Liver (tissue), 9 donors: Measurements from ENCODE around the gene VPS4B. TPM values are rescaled to one million over a fixed set of nuclear protein-coding genes. Genes with fewer than 3 reads are reported as not detected.
A peak's percentile ranks its signal among the peaks of the same experiment; 100 is the strongest.

Experiments
- DNase-seq: peaks from one replicate; pipeline ENCODE4 v3.0.0-alpha.2; 2017; ENCODE audit warnings: low spot score
- H3K27ac ChIP-seq, 2 donors: one replicate each; pipeline ENCODE4 v1.7.0; 2013; ENCODE audit warnings: inconsistent platforms in 2 of 2, low read length in 2 of 2, control low read depth in 1 of 2, low read depth in 1 of 2, mild to moderate bottlenecking in 1 of 2
- H3K27me3 ChIP-seq, 4 donors: one replicate each; pipeline versions ENCODE4 v1.6.1 to v1.7.0; 2013; ENCODE audit warnings: low read length in 3 of 4, inconsistent platforms in 1 of 4, mild to moderate bottlenecking in 1 of 4, moderate library complexity in 1 of 4; ENCODE audit not compliant: control insufficient read depth in 4 of 4, insufficient read depth in 4 of 4
- H3K36me3 ChIP-seq, 4 donors: one replicate each; pipeline versions ENCODE4 v1.6.1 to v1.7.0; 2013; ENCODE audit warnings: low read length in 3 of 4, mild to moderate bottlenecking in 3 of 4, low read depth in 1 of 4, moderate library complexity in 1 of 4; ENCODE audit not compliant: control insufficient read depth in 4 of 4, insufficient read depth in 3 of 4
- H3K4me1 ChIP-seq, 4 donors: one replicate each; pipeline versions ENCODE4 v1.6.1 to v1.7.0; 2013; ENCODE audit warnings: low read length in 3 of 4, mild to moderate bottlenecking in 3 of 4, moderate library complexity in 1 of 4; ENCODE audit not compliant: control insufficient read depth in 4 of 4, insufficient read depth in 4 of 4
- H3K4me3 ChIP-seq, 3 donors: one replicate each; pipeline versions ENCODE4 v1.6.1 to v1.7.0; 2013; ENCODE audit warnings: low read length in 3 of 3, control low read depth in 1 of 3, low read depth in 1 of 3, mild to moderate bottlenecking in 1 of 3
- H3K9ac ChIP-seq, 2 donors: one replicate each; pipeline ENCODE4 v1.7.0; 2013; ENCODE audit warnings: low read length in 2 of 2, mild to moderate bottlenecking in 2 of 2, moderate library complexity in 2 of 2, control low read depth in 1 of 2, low read depth in 1 of 2
- H3K9me3 ChIP-seq, 4 donors: one replicate each; pipeline versions ENCODE4 v1.6.1 to v1.7.0; 2013; ENCODE audit warnings: low read length in 3 of 4; ENCODE audit not compliant: control insufficient read depth in 4 of 4
- EGR1 ChIP-seq, 2 donors: IDR thresholded peaks; 2 replicates each; pipeline ENCODE4 v1.6.1; 2016 to 2018; ENCODE audit warnings: antibody characterized with exemption in 2 of 2, low read depth in 2 of 2
- FOXA1 ChIP-seq: IDR thresholded peaks from 2 replicates; pipeline ENCODE4 v1.6.1; 2016; ENCODE audit warnings: antibody characterized with exemption
- FOXA2 ChIP-seq: IDR thresholded peaks from 2 replicates; pipeline ENCODE4 v1.6.1; 2016; ENCODE audit warnings: antibody characterized with exemption
- GABPA ChIP-seq, 2 donors: IDR thresholded peaks in 1 of 2; conservative IDR thresholded peaks in 1 of 2; 2 replicates each; pipeline ENCODE4 v1.6.1; 2016; ENCODE audit warnings: antibody characterized with exemption in 2 of 2, mild to moderate bottlenecking in 1 of 2, moderate library complexity in 1 of 2
- HNF4A ChIP-seq, 2 donors: conservative IDR thresholded peaks; 2 replicates each; pipeline ENCODE4 v1.6.1; 2016; ENCODE audit warnings: antibody characterized with exemption in 2 of 2, mild to moderate bottlenecking in 2 of 2
- HNF4G ChIP-seq: IDR thresholded peaks from 2 replicates; pipeline ENCODE4 v1.6.1; 2016; ENCODE audit warnings: antibody characterized with exemption
- JUND ChIP-seq, 2 donors: IDR thresholded peaks; 2 replicates each; pipeline ENCODE4 v1.6.1; 2016; ENCODE audit warnings: antibody characterized with exemption in 2 of 2
- NR2F2 ChIP-seq: IDR thresholded peaks from 2 replicates; pipeline ENCODE4 v1.6.1; 2016; ENCODE audit warnings: antibody characterized with exemption
- RAD21 ChIP-seq, 2 donors: IDR thresholded peaks; 2 replicates each; pipeline ENCODE4 v1.6.1; 2016; ENCODE audit warnings: antibody characterized with exemption in 2 of 2, mild to moderate bottlenecking in 2 of 2
- RXRA ChIP-seq, 2 donors: IDR thresholded peaks; 2 replicates each; pipeline ENCODE4 v1.6.1; 2017 to 2018; ENCODE audit warnings: antibody characterized with exemption in 2 of 2, mild to moderate bottlenecking in 1 of 2
- SP1 ChIP-seq: IDR thresholded peaks from 2 replicates; pipeline ENCODE4 v1.6.1; 2018; ENCODE audit warnings: antibody characterized with exemption, mild to moderate bottlenecking
- TAF1 ChIP-seq: conservative IDR thresholded peaks from 2 replicates; pipeline ENCODE4 v1.6.1; 2016; ENCODE audit warnings: antibody characterized with exemption, mild to moderate bottlenecking
- YY1 ChIP-seq: IDR thresholded peaks from 2 replicates; pipeline ENCODE4 v1.6.1; 2016; ENCODE audit warnings: antibody characterized with exemption, mild to moderate bottlenecking
- WGBS: extraction: QIAGEN DNeasy Blood & Tissue Kit; methylation state at CpG from one replicate; pipeline ENCODE4 v1.1.7; 2013; 5-methylcytosine and 5-hydroxymethylcytosine counted together
- polyA plus RNA-seq, 2 donors: library from polyadenylated mRNA; stranded (reverse) in 1 of 2; unstranded in 1 of 2; fragments of 200-250 nt in 1 of 2; fragments of >200 nt in 1 of 2; fragmentation: Nextera tagmentation in 1 of 2; extraction: Ambion mirVana in 1 of 2; gene quantifications; one replicate each; pipeline versions ENCODE4 v1.2.1 to v1.2.3, GENCODE V29; 2013 to 2015
- total RNA-seq, 2 donors: library from RNA; depleted of rRNA; stranded (reverse); fragments of >200 nt; gene quantifications; one replicate each; pipeline ENCODE4 v1.2.3, GENCODE V29; 2014
- TF ChIP-seq, protein P1 (sequence below): fragments of 150-350 bp; IDR thresholded peaks from 2 replicates; pipeline ENCODE4 v1.5.1; 2017; ENCODE audit warnings: improper control_type of control experiment, low read depth, low read length; ENCODE audit not compliant: missing input control
- TF ChIP-seq, protein P2 (sequence below): IDR thresholded peaks from 2 replicates; pipeline ENCODE4 v1.6.1; 2016; ENCODE audit warnings: antibody characterized with exemption
- TF ChIP-seq, protein P3 (sequence below): IDR thresholded peaks from 2 replicates; pipeline ENCODE4 v1.6.1; 2016; ENCODE audit warnings: antibody characterized with exemption
- TF ChIP-seq, protein P4 (sequence below): IDR thresholded peaks from 2 replicates; pipeline ENCODE4 v1.6.1; 2016; ENCODE audit warnings: antibody characterized with exemption, mild to moderate bottlenecking
- donor health status: healthy.
- donor health status: healthy.
- donor health status: healthy.
- donor health status: healthy.
- donor health status: healthy.

The VPS4B gene
- total and polyA plus RNA-seq, 4 donors: 12.2 to 20.6 (median 18.2) TPM

DNA sequence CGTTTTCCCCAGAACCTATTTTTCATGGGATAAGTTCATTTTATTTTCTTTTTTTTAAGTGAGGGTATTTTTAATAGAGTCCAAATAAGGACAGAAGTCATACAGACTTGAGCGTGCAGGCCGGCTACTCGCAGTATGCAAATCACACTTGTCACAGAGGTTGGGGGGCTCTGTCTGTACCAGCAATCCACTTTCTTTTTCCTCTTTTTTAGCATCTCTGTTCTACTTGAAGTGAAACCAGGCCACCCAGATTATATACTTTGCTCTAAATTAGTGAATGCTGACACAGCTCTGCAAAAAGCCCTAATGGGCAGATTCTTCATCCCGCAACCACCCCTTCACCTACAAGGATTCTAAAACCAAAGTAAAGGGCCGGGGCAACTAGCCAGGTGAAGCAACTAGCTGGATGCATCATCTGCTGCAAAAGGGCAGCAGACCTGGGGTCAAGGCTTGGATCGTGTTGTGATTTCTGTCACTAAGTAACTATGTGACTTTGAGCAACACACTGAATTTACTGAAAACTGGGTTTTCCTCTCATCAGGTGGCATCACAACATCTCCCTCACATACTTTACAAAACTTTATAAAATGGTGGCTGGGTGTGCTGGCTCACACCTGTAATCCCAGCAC lies 73.7 kb downstream of the VPS4B start (continued):
- TF ChIP-seq, protein P1, sequence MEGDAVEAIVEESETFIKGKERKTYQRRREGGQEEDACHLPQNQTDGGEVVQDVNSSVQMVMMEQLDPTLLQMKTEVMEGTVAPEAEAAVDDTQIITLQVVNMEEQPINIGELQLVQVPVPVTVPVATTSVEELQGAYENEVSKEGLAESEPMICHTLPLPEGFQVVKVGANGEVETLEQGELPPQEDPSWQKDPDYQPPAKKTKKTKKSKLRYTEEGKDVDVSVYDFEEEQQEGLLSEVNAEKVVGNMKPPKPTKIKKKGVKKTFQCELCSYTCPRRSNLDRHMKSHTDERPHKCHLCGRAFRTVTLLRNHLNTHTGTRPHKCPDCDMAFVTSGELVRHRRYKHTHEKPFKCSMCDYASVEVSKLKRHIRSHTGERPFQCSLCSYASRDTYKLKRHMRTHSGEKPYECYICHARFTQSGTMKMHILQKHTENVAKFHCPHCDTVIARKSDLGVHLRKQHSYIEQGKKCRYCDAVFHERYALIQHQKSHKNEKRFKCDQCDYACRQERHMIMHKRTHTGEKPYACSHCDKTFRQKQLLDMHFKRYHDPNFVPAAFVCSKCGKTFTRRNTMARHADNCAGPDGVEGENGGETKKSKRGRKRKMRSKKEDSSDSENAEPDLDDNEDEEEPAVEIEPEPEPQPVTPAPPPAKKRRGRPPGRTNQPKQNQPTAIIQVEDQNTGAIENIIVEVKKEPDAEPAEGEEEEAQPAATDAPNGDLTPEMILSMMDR: no peak
- TF ChIP-seq, protein P2, sequence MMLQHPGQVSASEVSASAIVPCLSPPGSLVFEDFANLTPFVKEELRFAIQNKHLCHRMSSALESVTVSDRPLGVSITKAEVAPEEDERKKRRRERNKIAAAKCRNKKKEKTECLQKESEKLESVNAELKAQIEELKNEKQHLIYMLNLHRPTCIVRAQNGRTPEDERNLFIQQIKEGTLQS: peak; percentile 49
- TF ChIP-seq NR2F2 (no peak), RXRA (IDR thresholded peaks at IDR 0.05) (peak; percentile 84 to 89), FOXA2 (peak; percentile 26), YY1 (peak; percentile 60), HNF4G (peak; percentile 26), TAF1 (no peak), FOXA1 (no peak), RAD21 (IDR thresholded peaks at IDR 0.05) (peak; percentile 27 to 31), HNF4A (conservative IDR thresholded peaks at IDR 0.05) (peak; percentile 84), GABPA (IDR thresholded peaks at IDR 0.05 in 1 of 2, conservative IDR thresholded peaks at IDR 0.05 in 1 of 2) (peak in 1 of 2 donors; percentile 32), EGR1 (IDR thresholded peaks at IDR 0.05; ENCODE audit: low read depth in 2 of 2) (no peak), JUND (IDR thresholded peaks at IDR 0.05) (peak; percentile 55 to 57)

DNA sequence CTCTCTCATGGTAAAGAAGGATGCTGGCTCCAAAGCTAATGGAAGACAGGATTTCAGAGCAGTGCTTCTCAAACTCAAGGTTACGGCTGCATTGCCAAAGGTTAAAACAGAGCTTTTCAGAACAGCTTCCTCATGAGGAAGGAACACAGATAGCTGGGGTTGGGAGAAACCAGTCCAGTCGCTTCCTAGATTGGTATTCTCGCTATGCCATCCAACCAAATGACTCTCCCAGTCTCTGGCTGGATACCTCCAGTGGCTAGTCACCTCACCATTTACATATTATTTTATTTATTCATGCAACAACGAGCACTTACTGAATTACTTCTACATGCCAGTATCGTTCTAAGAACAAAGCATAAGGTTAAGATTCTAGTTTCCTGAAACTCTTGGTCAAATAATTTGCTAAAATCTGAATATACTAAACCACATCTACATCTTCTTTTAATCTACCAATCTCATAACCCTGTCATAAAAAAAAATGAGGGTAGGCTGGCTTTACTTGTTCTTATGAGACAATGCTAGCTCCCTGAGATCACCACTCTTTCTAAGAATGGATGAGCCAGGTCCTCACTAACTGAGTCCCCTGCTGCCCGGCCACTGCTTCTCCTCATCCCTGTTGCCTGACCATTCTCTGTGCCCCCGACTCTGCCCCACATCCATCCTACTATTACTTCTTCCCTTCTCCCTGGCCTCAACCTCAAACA lies 75.6 kb downstream of the VPS4B start:
- H3K4me3 ChIP-seq: no peak overlapping the region
- no peak for DNase-seq
- peak overlapping the region in 1 of 2 donors; percentile 3 for H3K27ac ChIP-seq
- H3K4me1 ChIP-seq: peaks cover 5 to 30% (median 19%) of the 10 kb centered on the region in 4 donors
- peaks cover 2 to 37% (median 26%) of the 10 kb centered on the region in 4 donors for H3K36me3 ChIP-seq
- TF ChIP-seq HNF4G (no peak), NR2F2 (peak; percentile 16)
- no peaks in the 10 kb centered on the region for H3K9me3 ChIP-seq
- WGBS: 90% methylated on average over 7 of the region's 7 CpGs
- H3K9ac ChIP-seq: no peak overlapping the region
- no peaks in the 10 kb centered on the region for H3K27me3 ChIP-seq

DNA sequence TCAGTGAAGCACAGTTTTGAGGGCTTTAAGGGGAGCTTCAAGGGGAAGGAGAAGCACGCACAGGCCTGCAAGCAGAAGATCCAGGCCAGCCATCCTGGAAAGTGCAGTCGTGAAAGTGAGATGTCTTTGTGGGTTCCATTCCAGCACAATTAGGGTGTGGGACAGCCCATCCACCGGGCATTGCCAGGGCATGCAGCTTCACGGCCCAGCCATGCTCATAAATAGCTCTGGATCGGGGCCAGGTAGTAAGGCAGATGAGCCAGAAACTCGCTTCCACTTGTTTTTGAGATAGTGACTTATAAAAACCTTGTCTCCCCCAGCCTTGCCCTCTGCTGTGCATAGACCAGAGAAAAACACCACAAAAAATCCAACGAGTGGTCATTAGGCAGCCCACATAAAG lies 76.2 kb downstream of the VPS4B start:
- H3K27ac ChIP-seq: peak overlapping the region in 1 of 2 donors; percentile 3
- H3K4me1 ChIP-seq: peaks cover 5 to 30% (median 19%) of the 10 kb centered on the region in 4 donors
- no peak overlapping the region for H3K9ac ChIP-seq
- no peak for DNase-seq
- no peak overlapping the region for H3K4me3 ChIP-seq
- no peaks in the 10 kb centered on the region for H3K27me3 ChIP-seq
- WGBS: 60% methylated on average over 7 of the region's 7 CpGs
- H3K36me3 ChIP-seq: peaks cover 2 to 35% (median 25%) of the 10 kb centered on the region in 4 donors
- H3K9me3 ChIP-seq: no peaks in the 10 kb centered on the region
- TF ChIP-seq GABPA (IDR thresholded peaks at IDR 0.05 in 1 of 2, conservative IDR thresholded peaks at IDR 0.05 in 1 of 2) (no peak), FOXA2 (no peak), NR2F2 (no peak), SP1 (no peak), RAD21 (IDR thresholded peaks at IDR 0.05) (no peak), HNF4G (no peak), YY1 (no peak), FOXA1 (no peak), JUND (IDR thresholded peaks at IDR 0.05) (no peak), EGR1 (IDR thresholded peaks at IDR 0.05; ENCODE audit: low read depth in 2 of 2) (no peak), TAF1 (no peak), RXRA (IDR thresholded peaks at IDR 0.05) (no peak)
- TF ChIP-seq, protein P2: no peak
- TF ChIP-seq, protein P3, sequence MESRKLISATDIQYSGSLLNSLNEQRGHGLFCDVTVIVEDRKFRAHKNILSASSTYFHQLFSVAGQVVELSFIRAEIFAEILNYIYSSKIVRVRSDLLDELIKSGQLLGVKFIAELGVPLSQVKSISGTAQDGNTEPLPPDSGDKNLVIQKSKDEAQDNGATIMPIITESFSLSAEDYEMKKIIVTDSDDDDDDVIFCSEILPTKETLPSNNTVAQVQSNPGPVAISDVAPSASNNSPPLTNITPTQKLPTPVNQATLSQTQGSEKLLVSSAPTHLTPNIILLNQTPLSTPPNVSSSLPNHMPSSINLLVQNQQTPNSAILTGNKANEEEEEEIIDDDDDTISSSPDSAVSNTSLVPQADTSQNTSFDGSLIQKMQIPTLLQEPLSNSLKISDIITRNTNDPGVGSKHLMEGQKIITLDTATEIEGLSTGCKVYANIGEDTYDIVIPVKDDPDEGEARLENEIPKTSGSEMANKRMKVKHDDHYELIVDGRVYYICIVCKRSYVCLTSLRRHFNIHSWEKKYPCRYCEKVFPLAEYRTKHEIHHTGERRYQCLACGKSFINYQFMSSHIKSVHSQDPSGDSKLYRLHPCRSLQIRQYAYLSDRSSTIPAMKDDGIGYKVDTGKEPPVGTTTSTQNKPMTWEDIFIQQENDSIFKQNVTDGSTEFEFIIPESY: no peak
- TF ChIP-seq, protein P1: no peak
- TF ChIP-seq, protein P4, sequence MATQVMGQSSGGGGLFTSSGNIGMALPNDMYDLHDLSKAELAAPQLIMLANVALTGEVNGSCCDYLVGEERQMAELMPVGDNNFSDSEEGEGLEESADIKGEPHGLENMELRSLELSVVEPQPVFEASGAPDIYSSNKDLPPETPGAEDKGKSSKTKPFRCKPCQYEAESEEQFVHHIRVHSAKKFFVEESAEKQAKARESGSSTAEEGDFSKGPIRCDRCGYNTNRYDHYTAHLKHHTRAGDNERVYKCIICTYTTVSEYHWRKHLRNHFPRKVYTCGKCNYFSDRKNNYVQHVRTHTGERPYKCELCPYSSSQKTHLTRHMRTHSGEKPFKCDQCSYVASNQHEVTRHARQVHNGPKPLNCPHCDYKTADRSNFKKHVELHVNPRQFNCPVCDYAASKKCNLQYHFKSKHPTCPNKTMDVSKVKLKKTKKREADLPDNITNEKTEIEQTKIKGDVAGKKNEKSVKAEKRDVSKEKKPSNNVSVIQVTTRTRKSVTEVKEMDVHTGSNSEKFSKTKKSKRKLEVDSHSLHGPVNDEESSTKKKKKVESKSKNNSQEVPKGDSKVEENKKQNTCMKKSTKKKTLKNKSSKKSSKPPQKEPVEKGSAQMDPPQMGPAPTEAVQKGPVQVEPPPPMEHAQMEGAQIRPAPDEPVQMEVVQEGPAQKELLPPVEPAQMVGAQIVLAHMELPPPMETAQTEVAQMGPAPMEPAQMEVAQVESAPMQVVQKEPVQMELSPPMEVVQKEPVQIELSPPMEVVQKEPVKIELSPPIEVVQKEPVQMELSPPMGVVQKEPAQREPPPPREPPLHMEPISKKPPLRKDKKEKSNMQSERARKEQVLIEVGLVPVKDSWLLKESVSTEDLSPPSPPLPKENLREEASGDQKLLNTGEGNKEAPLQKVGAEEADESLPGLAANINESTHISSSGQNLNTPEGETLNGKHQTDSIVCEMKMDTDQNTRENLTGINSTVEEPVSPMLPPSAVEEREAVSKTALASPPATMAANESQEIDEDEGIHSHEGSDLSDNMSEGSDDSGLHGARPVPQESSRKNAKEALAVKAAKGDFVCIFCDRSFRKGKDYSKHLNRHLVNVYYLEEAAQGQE: no peak
